Measurements from ENCODE around the gene TYR.

Gene TYR

DNA sequence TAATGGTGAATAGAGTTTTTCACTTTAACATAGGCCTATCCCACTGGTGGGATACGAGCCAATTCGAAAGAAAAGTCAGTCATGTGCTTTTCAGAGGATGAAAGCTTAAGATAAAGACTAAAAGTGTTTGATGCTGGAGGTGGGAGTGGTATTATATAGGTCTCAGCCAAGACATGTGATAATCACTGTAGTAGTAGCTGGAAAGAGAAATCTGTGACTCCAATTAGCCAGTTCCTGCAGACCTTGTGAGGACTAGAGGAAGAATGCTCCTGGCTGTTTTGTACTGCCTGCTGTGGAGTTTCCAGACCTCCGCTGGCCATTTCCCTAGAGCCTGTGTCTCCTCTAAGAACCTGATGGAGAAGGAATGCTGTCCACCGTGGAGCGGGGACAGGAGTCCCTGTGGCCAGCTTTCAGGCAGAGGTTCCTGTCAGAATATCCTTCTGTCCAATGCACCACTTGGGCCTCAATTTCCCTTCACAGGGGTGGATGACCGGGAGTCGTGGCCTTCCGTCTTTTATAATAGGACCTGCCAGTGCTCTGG is at the start of gene TYR:
Gene TYR, plus strand, starts transcription at position 185 of the 541 bp plus-strand sequence. Its CDS starts 79 bp downstream, at position 264.
- H3K4me3 ChIP-seq (ENCODE audit: low read depth, low read length): no peak within 1 kb of the TSS
- no peak for DNase-seq (ENCODE audit: low read depth)
- no peak for TF ChIP-seq CTCF (IDR thresholded peaks at IDR 0.05; ENCODE audit: insufficient read depth, low read depth, low read length, missing control alignments)

DNA sequence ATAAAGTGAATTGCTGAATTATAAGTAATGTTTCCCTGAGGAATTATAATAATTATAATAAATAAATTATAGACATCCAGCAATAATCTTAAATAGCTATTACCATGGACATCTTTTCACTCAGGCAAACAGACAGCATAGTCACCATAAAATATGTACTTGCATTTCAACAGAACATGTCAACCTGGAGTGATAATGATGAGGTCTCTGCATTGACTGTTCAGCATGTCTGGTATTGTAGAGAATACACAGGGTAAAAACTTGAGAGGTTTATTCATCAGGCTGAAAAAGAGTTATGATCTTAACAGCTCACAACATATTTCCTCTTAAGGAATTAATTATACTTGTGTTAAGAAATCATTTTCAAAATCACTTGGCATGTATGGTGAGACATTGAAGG is 41.1 kb upstream of the TYR start:
- no peak for TF ChIP-seq CTCF (IDR thresholded peaks at IDR 0.05; ENCODE audit: insufficient read depth, low read depth, low read length, missing control alignments)
- H3K4me3 ChIP-seq (ENCODE audit: low read depth, low read length): no peak overlapping the region
- no peak for DNase-seq (ENCODE audit: low read depth)

DNA sequence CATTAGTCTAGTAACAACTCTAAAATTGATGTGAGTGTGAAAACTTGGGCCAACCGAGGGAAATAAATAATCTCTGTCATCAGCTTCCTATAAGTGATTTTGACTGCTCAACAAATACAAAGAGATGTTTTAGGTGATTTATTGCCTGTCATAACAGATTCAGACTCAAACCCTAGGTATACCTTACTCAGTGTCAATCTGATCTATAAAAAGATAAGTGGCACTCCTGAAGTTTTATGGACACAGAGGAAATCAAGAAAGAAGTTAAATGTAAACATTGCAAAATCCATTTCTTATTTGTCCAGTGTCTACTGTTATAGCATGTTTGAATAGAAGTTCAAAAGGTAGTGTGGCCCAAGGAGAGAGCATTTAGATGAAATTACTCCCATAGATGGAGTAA is 30.4 kb upstream of the TYR start:
- no peak overlapping the region for H3K4me3 ChIP-seq (ENCODE audit: low read depth, low read length)
- no peak for TF ChIP-seq CTCF (IDR thresholded peaks at IDR 0.05; ENCODE audit: insufficient read depth, low read depth, low read length, missing control alignments)
- no peak for DNase-seq (ENCODE audit: low read depth)

DNA sequence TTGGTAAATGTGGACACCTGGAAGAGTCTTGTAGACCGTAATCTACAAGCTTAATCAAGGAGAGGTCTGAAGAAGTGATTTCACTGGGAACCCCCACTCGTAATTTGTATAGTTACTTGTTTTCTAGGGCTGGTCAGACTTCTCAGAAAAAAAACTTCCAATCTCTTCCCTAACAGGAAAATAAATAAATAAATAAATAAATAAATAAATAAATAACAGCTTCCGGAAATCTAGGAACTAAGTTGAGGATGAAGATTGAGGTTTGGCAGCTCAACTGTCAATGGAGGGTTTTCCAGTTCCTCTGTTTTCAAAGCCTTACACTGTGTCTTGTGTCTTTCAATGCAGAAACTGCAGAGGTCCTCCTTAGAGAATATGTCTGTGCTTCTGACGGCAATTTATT is 17.7 kb upstream of the TYR start:
- TF ChIP-seq CTCF (IDR thresholded peaks at IDR 0.05; ENCODE audit: insufficient read depth, low read depth, low read length, missing control alignments): no peak
- H3K4me3 ChIP-seq (ENCODE audit: low read depth, low read length): no peak overlapping the region
- no peak for DNase-seq (ENCODE audit: low read depth)

- no peak for TF ChIP-seq CTCF (IDR thresholded peaks at IDR 0.05; ENCODE audit: insufficient read depth, low read depth, low read length, missing control alignments)
- no peak for DNase-seq (ENCODE audit: low read depth)
- H3K4me3 ChIP-seq (ENCODE audit: low read depth, low read length): no peak overlapping the region
Observed at GRCh38 chr11:89161949-89162348, 15.7 kb upstream of the TYR start.

DNA sequence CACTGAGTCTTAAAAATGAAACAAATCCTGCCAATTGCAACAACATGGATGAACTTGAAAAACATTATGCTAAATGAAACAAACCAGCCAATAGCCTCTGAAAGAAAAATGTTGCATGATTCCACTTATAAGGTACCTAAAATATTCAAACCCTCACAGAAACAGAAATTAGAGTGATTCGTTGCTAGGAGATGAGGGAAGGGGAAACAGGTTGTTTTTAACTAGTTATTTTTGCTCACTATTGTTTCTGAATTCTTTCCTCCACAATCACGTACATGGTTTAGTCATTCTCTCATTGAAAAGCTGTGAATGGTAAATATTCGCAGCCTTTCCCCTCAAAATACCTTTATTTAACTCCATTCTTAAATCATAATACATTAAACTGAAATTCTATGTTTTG is 14.0 kb upstream of the TYR start:
- no peak for DNase-seq (ENCODE audit: low read depth)
- no peak overlapping the region for H3K4me3 ChIP-seq (ENCODE audit: low read depth, low read length)
- TF ChIP-seq CTCF (IDR thresholded peaks at IDR 0.05; ENCODE audit: insufficient read depth, low read depth, low read length, missing control alignments): no peak

DNA sequence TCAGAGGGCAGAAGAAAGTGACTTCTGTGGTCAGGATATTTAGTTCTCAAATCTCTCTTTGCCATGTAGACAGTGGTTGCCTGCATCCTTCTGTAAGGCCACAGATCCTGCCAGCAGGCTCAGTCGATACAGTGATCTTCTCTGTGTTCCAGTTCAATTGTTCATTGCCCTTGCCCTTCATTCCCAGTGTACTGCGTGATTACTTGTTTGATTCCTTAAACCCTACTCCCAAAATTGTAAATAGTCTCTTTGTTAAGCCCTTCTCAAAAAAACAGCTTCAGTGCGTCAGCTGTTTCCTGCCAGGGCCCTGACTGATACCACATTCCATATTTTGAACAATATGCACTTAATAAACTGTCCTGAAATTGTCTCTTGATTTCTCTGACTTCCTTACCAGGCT is 9.3 kb upstream of the TYR start:
- TF ChIP-seq CTCF (IDR thresholded peaks at IDR 0.05; ENCODE audit: insufficient read depth, low read depth, low read length, missing control alignments): no peak
- H3K4me3 ChIP-seq (ENCODE audit: low read depth, low read length): no peak overlapping the region
- DNase-seq (ENCODE audit: low read depth): no peak
